HG03520 (cell line): ENCODE data around the gene ARHGEF40.
"Not testable (repeated sequence)": the region's sequence is repeated elsewhere in the genome, so short reads cannot be mapped to it uniquely, and the experiment has no call there.

Experiments
- ATAC-seq: cut with Tn5 transposase; IDR thresholded peaks from one replicate; pipeline ENCODE4 v1.9.1; 2021; ENCODE audit warnings: mild to moderate bottlenecking, moderate library complexity; ENCODE audit not compliant: unreplicated experiment

Gene ARHGEF40

DNA sequence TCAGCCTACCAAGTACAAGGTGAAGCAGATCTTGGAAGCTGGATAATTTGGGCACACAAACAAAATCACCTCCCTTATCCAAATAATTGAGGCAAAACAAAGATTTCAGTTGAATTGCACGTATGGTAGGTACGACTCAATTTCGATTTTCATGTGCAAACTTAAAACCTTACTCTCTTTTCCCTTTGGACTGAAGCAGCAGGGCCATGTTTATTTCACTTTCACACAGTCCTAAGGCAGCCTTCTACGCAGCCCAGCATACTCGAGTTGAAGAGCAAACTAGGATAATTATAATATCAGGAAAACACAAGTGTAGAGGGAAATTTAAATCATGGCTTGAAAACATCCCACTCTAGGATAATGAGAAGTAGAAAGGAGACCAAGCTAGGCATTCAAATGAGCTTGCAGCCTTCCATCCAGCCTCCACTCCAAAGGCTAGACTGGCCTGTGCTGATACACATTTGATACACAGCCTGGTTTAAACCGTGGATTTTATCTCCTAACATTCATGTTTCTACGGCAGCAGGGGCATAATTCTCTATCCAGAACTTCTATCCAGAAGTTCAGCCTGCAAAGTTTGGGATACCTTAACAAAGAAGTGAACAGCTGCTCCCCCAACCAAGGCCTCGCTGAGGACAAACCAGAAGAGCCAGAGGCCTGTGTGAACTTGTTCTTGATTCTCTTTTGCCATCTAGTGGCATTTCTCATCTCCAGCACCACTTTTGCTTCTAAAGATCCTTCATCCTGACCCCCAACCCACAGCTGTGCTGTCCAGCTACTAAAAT, 30.3 kb upstream of the ARHGEF40 start:
- ATAC-seq: no peak

- ATAC-seq: no peak
Observed at GRCh38 chr14:21040370-21040925, 29.7 kb upstream of the ARHGEF40 start.

- ATAC-seq: not testable (repeated sequence)
Observed at GRCh38 chr14:21040941-21041340, 29.2 kb upstream of the ARHGEF40 start.

DNA sequence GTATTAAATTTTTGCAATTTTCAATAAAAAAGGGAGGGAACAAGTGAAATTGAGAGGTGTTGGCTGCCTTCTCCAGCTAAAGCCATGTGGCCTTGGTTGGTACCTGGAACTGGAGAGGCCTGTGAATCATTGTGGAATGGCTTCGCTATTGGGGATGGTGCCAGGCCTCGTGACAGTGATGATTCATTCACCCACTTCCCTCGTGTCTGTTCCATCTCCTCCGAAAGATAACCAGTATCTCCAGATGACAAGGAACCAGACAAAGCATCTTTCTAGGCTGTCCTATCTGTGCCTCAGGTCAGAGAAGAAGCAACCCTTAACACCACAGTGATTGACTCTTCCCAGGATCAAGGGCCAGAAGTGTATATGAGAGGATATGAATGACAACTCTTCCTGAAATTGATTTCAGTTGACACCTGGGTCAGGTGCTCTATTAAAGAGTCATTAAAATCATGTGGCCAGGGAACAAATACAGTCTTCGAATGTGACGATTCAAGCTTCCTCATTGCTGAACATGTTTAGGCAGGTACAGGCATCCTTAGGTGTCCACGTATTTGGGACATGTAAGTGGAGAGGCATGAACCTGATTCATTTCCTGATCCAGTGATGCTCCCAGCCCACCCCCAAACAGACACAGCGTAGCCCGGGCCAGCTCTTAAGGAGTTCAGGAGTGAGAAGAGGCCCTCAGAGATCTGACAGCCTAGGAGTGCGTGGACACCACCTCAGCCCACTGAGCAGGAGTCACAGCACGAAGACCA, 28.2 kb upstream of the ARHGEF40 start, which contains the start of gene RNASE7:
TSS of gene RNASE7 (plus strand) at position 687 of the 758 bp plus-strand sequence. CDS start 631 bp downstream, outside the sequence.
- ATAC-seq: no peak

GRCh38 chr14:21042918-21043317, 27.2 kb upstream of the ARHGEF40 start:
- ATAC-seq: no peak

GRCh38 chr14:21043387-21043973, 26.6 kb upstream of the ARHGEF40 start:
- no peak for ATAC-seq

GRCh38 chr14:21043974-21044618, 26.0 kb upstream of the ARHGEF40 start:
- no peak for ATAC-seq

DNA sequence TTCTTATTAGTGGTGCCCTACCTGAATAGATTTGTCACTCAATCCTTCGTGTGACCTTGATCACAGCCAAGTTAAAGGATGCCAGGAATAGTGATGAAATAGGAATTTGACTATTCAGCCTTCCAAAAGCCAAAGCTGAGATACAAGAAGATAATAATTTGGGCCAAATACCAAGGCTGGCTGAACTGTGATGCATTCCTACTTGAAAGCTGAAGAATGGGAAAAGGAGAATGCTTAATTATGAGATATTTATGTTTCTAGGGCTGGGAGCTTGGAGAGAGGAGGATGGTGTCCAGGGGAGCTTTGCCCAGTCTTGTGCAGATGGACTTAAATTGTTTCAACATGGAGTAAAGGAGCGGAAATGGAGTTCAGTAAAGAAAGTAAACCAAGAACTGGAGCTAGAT, 22.7 kb upstream of the ARHGEF40 start:
- no peak for ATAC-seq

DNA sequence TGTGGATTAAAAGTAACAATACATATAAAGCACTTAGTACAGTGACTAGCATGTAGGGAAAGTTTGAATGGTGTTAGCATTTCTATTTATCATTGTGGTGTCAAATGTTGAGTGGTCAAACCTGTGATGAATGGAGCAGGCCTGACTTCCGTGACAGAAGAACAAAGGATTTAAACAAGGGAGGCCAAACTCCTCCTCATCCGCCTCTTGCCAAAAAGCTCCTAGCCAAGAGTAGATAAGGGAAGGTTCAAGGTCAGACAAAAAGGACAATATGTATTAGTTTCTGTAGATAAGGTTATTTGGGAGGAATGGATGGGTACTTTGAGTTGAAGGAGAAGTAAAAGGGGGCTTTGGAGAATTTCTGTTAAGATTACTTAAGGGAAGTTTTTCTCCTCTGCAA, 21.5 kb upstream of the ARHGEF40 start:
- ATAC-seq: no peak

GRCh38 chr14:21049271-21049673, 20.8 kb upstream of the ARHGEF40 start:
- no peak for ATAC-seq

- ATAC-seq: no peak
Observed at GRCh38 chr14:21050597-21050996, 19.5 kb upstream of the ARHGEF40 start.

DNA sequence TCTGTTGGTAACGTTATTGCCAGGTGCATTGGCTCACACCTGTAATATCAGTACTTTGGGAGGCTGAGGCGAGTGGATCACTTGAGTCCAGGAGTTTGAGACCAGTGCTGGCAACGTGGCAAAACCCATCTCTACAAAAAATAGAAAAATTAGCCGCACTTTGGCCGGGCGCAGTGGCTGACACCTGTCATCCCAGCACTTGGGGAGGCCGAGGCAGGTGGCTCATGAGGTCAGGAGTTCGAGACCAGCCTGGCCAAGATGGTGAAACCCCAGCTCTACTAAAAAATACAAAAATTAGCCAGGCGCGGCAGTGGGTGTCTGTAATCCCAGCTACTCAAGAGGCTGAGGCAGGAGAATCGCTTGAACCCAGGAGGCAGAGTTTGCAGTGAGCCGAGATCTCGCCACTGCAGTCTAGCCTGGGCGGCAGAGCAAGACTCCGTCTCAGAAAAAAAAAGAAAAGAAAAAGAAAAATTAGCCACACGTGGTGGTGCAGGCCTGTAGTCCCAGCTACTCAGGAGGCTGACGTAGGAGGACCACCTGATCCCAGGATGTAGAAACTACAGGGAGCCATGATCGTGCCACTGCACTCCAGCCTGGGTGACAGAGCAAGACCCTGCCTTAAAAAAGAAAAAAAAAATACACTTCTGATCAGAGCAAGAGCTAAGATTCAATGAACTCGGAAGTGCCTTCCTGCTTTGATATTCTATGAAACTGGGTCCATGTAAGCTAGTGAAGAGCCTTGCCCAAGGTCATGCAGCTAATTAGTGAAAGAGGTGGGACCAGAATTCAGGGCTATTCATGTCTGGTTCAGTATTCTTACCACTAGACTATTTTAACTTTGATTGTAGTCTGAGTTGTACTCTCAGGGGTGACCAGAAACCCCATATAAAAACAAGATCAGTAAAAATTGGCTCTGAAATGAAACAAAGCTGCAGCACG, 16.7 kb upstream of the ARHGEF40 start:
- ATAC-seq: no peak

- ATAC-seq: no peak
Observed at GRCh38 chr14:21054123-21054767, 15.9 kb upstream of the ARHGEF40 start.

DNA sequence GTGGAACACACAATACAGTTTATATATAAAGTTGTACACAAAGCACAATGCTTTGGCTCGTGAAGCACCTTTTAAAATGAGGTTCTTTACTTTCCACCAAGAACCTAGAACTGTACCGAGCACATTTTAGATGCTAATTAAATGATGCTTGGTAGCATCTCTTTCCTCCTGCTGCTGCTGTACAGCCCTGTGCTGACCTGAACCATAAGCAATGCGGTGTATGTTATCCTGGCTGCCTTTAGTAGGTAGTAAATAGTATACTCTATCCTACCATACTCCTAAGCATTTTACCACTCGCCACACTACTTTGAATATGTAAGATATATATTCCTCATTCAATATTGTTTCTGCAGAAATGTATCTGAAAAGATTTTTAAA, 15.3 kb upstream of the ARHGEF40 start:
- no peak for ATAC-seq

DNA sequence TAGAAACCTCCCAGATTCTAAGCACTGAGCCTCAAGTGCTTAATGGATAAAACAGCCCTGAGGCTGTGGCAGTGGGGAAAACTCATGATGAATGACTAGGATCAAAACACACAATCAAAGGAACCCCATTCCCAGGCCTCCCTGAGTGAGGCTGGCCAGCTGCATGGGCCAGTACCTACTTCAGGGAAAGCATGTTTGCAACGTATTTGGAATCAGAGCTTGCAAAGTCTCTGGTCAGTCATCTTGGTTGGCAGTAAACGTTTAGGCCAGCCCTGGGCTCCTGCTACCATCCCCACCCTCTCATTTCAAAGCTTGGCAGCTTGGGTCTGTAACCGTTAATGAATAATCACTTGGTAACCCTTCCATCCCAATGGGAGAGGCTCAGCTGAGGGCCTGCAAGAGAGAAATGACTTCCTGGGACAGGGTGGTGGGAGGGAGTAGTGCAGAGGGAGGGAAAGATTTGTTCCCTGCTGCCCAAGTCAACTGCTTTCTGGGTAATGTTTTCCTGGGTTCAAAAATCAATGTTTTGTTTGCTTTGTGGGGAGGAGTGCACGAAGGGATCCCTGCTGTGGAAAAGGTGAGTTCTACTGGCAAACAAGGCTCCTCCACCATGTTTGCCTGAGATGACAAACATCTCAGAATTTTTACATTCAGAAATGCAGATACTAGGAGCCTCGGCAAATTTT, 14.5 kb upstream of the ARHGEF40 start:
- no peak for ATAC-seq

- ATAC-seq: no peak
Observed at GRCh38 chr14:21056520-21057163, 13.5 kb upstream of the ARHGEF40 start.

DNA sequence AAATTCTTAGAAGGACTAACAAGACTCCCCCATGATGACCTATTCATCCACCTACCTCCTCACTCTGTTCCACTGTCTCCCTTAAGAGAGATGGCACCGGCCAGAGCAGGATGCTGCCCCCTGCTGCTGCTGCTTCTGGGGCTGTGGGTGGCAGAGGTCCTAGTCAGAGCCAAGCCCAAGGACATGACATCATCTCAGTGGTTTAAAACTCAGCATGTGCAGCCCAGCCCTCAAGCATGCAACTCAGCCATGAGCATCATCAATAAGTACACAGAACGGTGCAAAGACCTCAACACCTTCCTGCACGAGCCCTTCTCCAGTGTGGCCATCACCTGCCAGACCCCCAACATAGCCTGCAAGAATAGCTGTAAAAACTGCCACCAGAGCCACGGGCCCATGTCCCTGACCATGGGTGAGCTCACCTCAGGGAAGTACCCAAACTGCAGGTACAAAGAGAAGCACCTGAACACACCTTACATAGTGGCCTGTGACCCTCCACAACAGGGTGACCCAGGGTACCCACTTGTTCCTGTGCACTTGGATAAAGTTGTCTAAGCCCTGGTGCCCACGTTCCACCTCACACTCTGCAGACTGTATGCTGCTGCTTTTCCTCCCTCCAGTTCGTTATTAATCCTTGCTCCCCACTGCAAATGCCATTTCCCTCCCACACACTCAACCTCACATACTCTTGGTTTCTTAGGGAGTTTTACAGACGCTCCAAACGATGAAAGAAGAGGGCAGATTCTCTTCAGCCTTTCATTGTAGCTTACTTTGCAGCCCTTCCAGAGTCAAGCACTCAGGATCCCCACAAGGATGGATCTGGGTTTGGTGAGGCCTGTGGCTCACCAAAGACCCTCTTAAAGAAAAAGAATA, 12.1 kb upstream of the ARHGEF40 start, which contains the start of gene RNASE8:
TSS of gene RNASE8 (plus strand) at position 20 of the 873 bp plus-strand sequence. CDS start at position 91, 71 bp downstream.
- ATAC-seq: no peak
